CD14-positive monocyte (primary cell): ENCODE measurements around the gene GNB5. TPM values are rescaled to one million over a fixed set of nuclear protein-coding genes. Genes with fewer than 3 reads are reported as not detected.
A peak's percentile ranks its signal among the peaks of the same experiment; 100 is the strongest.

Experiments used
- DNase-seq, 3 donors: peaks; one replicate each; pipeline ENCODE4 v3.0.0-alpha.2; 2011 to 2022
- H2AFZ ChIP-seq: 2 replicates; pipeline ENCODE4 v1.6.0; 2012; ENCODE audit warnings: mild to moderate bottlenecking, low read depth, low read length, inconsistent platforms; ENCODE audit not compliant: insufficient read depth, poor library complexity, severe bottlenecking
- H3K27ac ChIP-seq, 2 donors: 1 replicate in 1 of 2; 2 replicates in 1 of 2; pipeline ENCODE4 v1.5.1; 2012 to 2013; ENCODE audit warnings: low read length in 2 of 2, control low read depth in 1 of 2, inconsistent platforms in 1 of 2, low read depth in 1 of 2, mild to moderate bottlenecking in 1 of 2
- H3K27me3 ChIP-seq, 2 donors: one replicate each; pipeline versions ENCODE4 v1.6.0 to v1.6.1; 2011 to 2013; ENCODE audit warnings: low read length in 2 of 2; ENCODE audit not compliant: control insufficient read depth in 2 of 2, insufficient read depth in 2 of 2
- H3K36me3 ChIP-seq, 2 donors: replicated peaks in 1 of 2; 1 replicate in 1 of 2; 2 replicates in 1 of 2; pipeline versions ENCODE4 v1.5.1 to v1.6.1; 2012 to 2013; ENCODE audit warnings: low read length in 2 of 2, control low read depth in 1 of 2, inconsistent platforms in 1 of 2, mild to moderate bottlenecking in 1 of 2; ENCODE audit not compliant: insufficient read depth in 2 of 2, control insufficient read depth in 1 of 2
- H3K4me1 ChIP-seq, 2 donors: 1 replicate in 1 of 2; 2 replicates in 1 of 2; pipeline versions ENCODE4 v1.5.1 to v1.6.1; 2012 to 2013; ENCODE audit warnings: low read length in 2 of 2, control low read depth in 1 of 2, inconsistent platforms in 1 of 2, mild to moderate bottlenecking in 1 of 2, moderate library complexity in 1 of 2; ENCODE audit not compliant: insufficient read depth in 2 of 2, control insufficient read depth in 1 of 2
- H3K4me2 ChIP-seq: replicated peaks from 2 replicates; pipeline ENCODE3; 2012; ENCODE audit warnings: low read length, moderate library complexity, mild to moderate bottlenecking; ENCODE audit not compliant: poor library complexity, severe bottlenecking; ENCODE audit errors: extremely low read depth
- H3K4me3 ChIP-seq, 3 experiments: fragments of 200-600 bp in 1 of 3; sonication (generic) in 1 of 3; replicated peaks in 1 of 3; 1 replicate in 2 of 3; 2 replicates in 1 of 3; pipeline ENCODE4 v1.5.1; 2011 to 2013; ENCODE audit warnings: low read length in 3 of 3, mild to moderate bottlenecking in 3 of 3, control low read depth in 2 of 3, low read depth in 2 of 3, inconsistent platforms in 1 of 3, moderate library complexity in 1 of 3
- H3K79me2 ChIP-seq: 2 replicates; pipeline ENCODE4 v1.6.0; 2012; ENCODE audit warnings: mild to moderate bottlenecking, control low read depth, inconsistent platforms, low read length, moderate library complexity; ENCODE audit not compliant: insufficient read depth
- H3K9ac ChIP-seq: 2 replicates; pipeline ENCODE4 v1.6.0; 2017; ENCODE audit warnings: low read length, mild to moderate bottlenecking; ENCODE audit not compliant: insufficient read depth, poor library complexity, severe bottlenecking
- H3K9me3 ChIP-seq, 2 donors: replicated peaks in 1 of 2; 1 replicate in 1 of 2; 2 replicates in 1 of 2; pipeline versions ENCODE4 v1.5.1 to v1.6.1; 2012 to 2013; ENCODE audit warnings: low read length in 2 of 2, control low read depth in 1 of 2; ENCODE audit not compliant: control insufficient read depth in 1 of 2, insufficient read depth in 1 of 2
- H4K20me1 ChIP-seq: 2 replicates; pipeline ENCODE4 v1.6.0; 2012; ENCODE audit warnings: mild to moderate bottlenecking, low read length, control low read depth, moderate library complexity; ENCODE audit not compliant: insufficient read depth
- H3K27ac Mint-ChIP-seq, 7 donors: one replicate each; pipeline ENCODE4 v1.8.0; 2020; ENCODE audit warnings: mild to moderate bottlenecking in 7 of 7, mixed read lengths in 7 of 7, moderate library complexity in 6 of 7, inconsistent platforms in 2 of 7
- H3K27me3 Mint-ChIP-seq, 3 donors: one replicate each; pipeline ENCODE4 v1.8.0; 2021 to 2022; ENCODE audit warnings: low read depth in 3 of 3, mild to moderate bottlenecking in 3 of 3, mixed read lengths in 3 of 3, moderate library complexity in 3 of 3, inconsistent platforms in 1 of 3
- H3K36me3 Mint-ChIP-seq, 2 donors: one replicate each; pipeline ENCODE4 v1.8.0; 2020; ENCODE audit warnings: mixed read lengths in 2 of 2, inconsistent platforms in 1 of 2, mild to moderate bottlenecking in 1 of 2
- H3K4me1 Mint-ChIP-seq: one replicate; pipeline ENCODE4 v1.8.0; 2020; ENCODE audit warnings: mild to moderate bottlenecking, mixed read lengths
- H3K4me3 Mint-ChIP-seq, 2 donors: one replicate each; pipeline ENCODE4 v1.8.0; 2020; ENCODE audit warnings: mild to moderate bottlenecking in 2 of 2, mixed read lengths in 2 of 2, moderate library complexity in 1 of 2
- H3K9me3 Mint-ChIP-seq, 7 donors: one replicate each; pipeline ENCODE4 v1.8.0; 2020 to 2022; ENCODE audit warnings: mixed read lengths in 7 of 7, mild to moderate bottlenecking in 6 of 7, moderate library complexity in 6 of 7, inconsistent platforms in 2 of 7
- CTCF ChIP-seq: fragments of 200-600 bp; IDR thresholded peaks from one replicate; pipeline ENCODE4 v1.8.0; 2022; ENCODE audit warnings: antibody characterized with exemption, mild to moderate bottlenecking
- WGBS: methylation state at CpG from one replicate; pipeline ENCODE4 v1.1.5; 2013; ENCODE audit warnings: missing lambda C conversion rate; ENCODE audit not compliant: insufficient coverage; 5-methylcytosine and 5-hydroxymethylcytosine counted together
- intact Hi-C, 2 donors: fragments of 100-400 bp; cut with micrococcal nuclease; formaldehyde crosslinking; loops; one replicate each; pipeline versions ENCODE4 v1.15.0 to v1.15.1; 2023
- polyA plus RNA-seq, 3 donors: library from polyadenylated mRNA; depleted of rRNA in 1 of 3; unstranded in 2 of 3; stranded (reverse) in 1 of 3; fragments of 300-500 nt in 2 of 3; fragments of >200 nt in 1 of 3; fragmentation: Illumina TruSeq in 2 of 3; gene quantifications; 1 replicate in 2 of 3; 2 replicates in 1 of 3; pipeline ENCODE4 v1.2.3, GENCODE V29; 2012 to 2021

The GNB5 gene
- polyA plus RNA-seq, 3 donors, result 3.1 to 5.4 (median 4.3) TPM

- no peaks in the 10 kb centered on the region for H3K27me3 ChIP-seq
- H3K36me3 ChIP-seq, result no peaks in the 10 kb centered on the region
Observed at GRCh38 chr15:52090193-52090592, 101.0 kb downstream of the GNB5 start.

DNA sequence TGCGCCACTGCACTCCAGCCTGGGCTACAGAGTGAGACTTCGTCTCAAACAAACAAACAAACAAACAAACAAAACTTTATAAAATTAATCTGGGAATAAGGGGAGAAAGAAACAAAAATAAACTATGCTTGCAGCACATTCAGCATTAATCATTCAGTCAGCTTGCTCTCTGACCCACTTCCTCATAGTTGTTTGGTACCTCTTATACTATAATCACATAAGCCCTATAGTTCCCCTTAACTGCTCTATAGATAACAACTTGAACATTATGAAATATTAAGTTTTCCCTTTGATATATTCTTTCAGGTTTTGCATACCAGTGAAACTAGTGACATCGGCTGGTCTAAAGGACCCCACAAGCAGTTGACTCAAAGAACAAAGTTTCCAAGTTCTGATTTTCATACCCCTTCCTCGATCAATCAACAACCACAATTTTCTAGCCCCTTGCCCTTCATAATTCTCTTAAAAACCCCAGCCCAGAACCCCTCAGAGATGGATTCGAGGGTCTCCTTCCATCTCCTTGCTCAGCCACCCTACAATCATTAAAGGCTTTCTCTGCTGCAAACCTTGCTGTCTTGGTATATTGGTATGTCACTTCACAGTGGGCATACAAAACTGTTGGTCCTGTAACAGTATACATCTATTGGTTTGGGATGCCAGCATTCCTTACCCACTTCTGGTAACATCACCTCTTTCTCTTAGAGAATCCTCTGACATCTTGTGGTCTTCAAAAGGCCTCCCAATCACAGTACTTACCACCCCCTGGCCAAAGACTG is 105.0 kb downstream of the GNB5 start:
- H3K9me3 ChIP-seq, result peaks cover 12 to 16% of the 10 kb centered on the region in 2 donors
- H3K4me3 Mint-ChIP-seq, result no peak overlapping the region
- TF ChIP-seq CTCF, result no peak
- peak in 2 of 3 donors; percentile 35 to 36 for DNase-seq
- H3K9me3 Mint-ChIP-seq, result peaks cover 7 to 17% (median 12%) of the 10 kb centered on the region in 7 donors
- intact Hi-C loops, result loop anchor here (5.0 to 10.0 kb wide), 2 partner anchors 36 to 49 kb away; no protein-coding TSS in a partner anchor
- H3K36me3 ChIP-seq, result no peaks in the 10 kb centered on the region
- H3K27me3 Mint-ChIP-seq, result peaks cover 0 to 5% (median 0%) of the 10 kb centered on the region in 3 donors
- H3K27me3 ChIP-seq, result no peaks in the 10 kb centered on the region
- H3K27ac ChIP-seq, result no peak overlapping the region
- peaks cover 16 to 24% of the 10 kb centered on the region in 2 donors for H3K4me1 ChIP-seq
- no peak overlapping the region for H3K9ac ChIP-seq
- no peak overlapping the region for H3K27ac Mint-ChIP-seq
- WGBS, result 33% methylated on average over 1 of the region's 5 CpGs
- H3K4me2 ChIP-seq, result no peak overlapping the region
- peaks cover 23% of the 10 kb centered on the region for H3K4me1 Mint-ChIP-seq
- H2AFZ ChIP-seq, result no peak overlapping the region
- no peaks in the 10 kb centered on the region for H3K79me2 ChIP-seq
- peaks cover 0 to 3% of the 10 kb centered on the region in 2 donors for H3K36me3 Mint-ChIP-seq
- no peaks in the 10 kb centered on the region for H4K20me1 ChIP-seq
- no peak overlapping the region for H3K4me3 ChIP-seq

More at GRCh38 chr15:52090193-52090592, 101.0 kb downstream of the GNB5 start:
- H3K27ac ChIP-seq, result no peak overlapping the region
- Mint-ChIP-seq H3K27ac (no peak overlapping the region), H3K4me1 (peaks cover 21% of the 10 kb centered on the region), H3K4me3 (no peak overlapping the region), H3K27me3 (peaks cover 0 to 1% (median 0%) of the 10 kb centered on the region in 3 donors), H3K9me3 (peaks cover 7 to 17% (median 12%) of the 10 kb centered on the region in 7 donors), H3K36me3 (peaks cover 0 to 3% of the 10 kb centered on the region in 2 donors)
- no peak overlapping the region for H2AFZ ChIP-seq
- H3K4me3 ChIP-seq, result no peak overlapping the region
- H3K9me3 ChIP-seq, result peaks cover 12 to 16% of the 10 kb centered on the region in 2 donors
- DNase-seq, result no peak
- no peaks in the 10 kb centered on the region for H3K79me2 ChIP-seq
- no peak for TF ChIP-seq CTCF
- intact Hi-C loops, result no loop called here
- no peaks in the 10 kb centered on the region for H4K20me1 ChIP-seq
- H3K4me2 ChIP-seq, result no peak overlapping the region
- no peak overlapping the region for H3K9ac ChIP-seq
- H3K4me1 ChIP-seq, result peaks cover 22 to 31% of the 10 kb centered on the region in 2 donors
